Effector memory CD8-positive, alpha-beta T cell (primary cell): Measurements from ENCODE around the gene TMSB4X.
A peak's percentile ranks its signal among the peaks of the same experiment; 100 is the strongest.
"Not testable (repeated sequence)": the region's sequence is repeated elsewhere in the genome, so short reads cannot be mapped to it uniquely, and the experiment has no call there.

Experiments
- ATAC-seq: fragments of 150-1000 bp; cut with Tn5 transposase; replicated peaks from 2 replicates; pipeline ENCODE4 v1.10.0; 2021; ENCODE audit warnings: mild to moderate bottlenecking, moderate library complexity
- DNase-seq, 3 experiments: peaks; one replicate each; pipeline ENCODE4 v3.0.0; 2021
- H3K27ac Mint-ChIP-seq, 2 donors: one replicate each; pipeline ENCODE4 v1.8.0; 2022; ENCODE audit warnings: mild to moderate bottlenecking in 2 of 2, mixed read lengths in 2 of 2, moderate library complexity in 2 of 2
- H3K27me3 Mint-ChIP-seq, 2 donors: one replicate each; pipeline ENCODE4 v1.8.0; 2022; ENCODE audit warnings: mixed read lengths in 2 of 2
- H3K36me3 Mint-ChIP-seq: one replicate; pipeline ENCODE4 v1.8.0; 2022; ENCODE audit warnings: mild to moderate bottlenecking, moderate library complexity, mixed read lengths; ENCODE audit not compliant: insufficient read depth
- H3K4me1 Mint-ChIP-seq, 2 donors: one replicate each; pipeline ENCODE4 v1.8.0; 2022; ENCODE audit warnings: low read depth in 2 of 2, mixed read lengths in 2 of 2
- H3K4me3 Mint-ChIP-seq, 2 donors: one replicate each; pipeline ENCODE4 v1.8.0; 2022; ENCODE audit warnings: mild to moderate bottlenecking in 2 of 2, mixed read lengths in 2 of 2, moderate library complexity in 2 of 2
- H3K9me3 Mint-ChIP-seq, 2 donors: one replicate each; pipeline ENCODE4 v1.8.0; 2022; ENCODE audit warnings: mixed read lengths in 2 of 2

TMSB4X gene

DNA sequence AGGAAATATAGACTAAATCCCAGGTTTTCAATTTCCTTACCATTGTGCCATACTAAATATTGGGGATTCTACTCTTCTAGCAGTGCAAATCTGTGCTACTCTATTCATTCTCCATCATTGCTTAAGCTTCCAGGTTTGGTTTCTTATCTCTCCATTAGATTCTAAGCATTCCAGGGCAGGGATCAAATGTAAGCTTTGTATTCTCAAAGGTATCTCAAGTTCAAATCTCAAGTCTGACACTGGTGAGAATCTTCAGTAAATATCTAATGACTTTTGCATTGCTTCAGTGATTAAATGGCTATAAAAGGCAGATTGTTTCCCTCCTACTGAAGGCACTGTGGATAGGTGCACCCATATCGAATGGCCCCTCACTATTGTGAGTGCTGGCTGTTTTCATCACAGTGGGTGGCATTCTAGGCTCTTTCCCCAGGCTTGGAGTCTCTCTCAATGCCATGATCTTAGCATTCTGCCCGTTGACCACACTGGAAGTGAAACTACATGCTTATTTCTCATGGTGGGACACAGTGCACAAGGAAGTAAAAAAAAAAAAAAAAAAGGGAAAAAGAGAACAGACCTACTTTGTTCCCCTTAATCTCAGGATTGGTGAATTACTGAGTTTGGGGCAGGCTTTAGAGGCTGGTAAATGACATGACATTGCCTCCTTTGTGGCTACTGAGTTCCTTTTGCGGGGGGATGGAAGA, 40.8 kb downstream of the TMSB4X start:
- ATAC-seq (no peak), DNase-seq (no peak)
- Mint-ChIP-seq H3K4me3 (no peak overlapping the region), H3K27ac (no peak overlapping the region), H3K27me3 (no peaks in the 10 kb centered on the region), H3K36me3 (no peaks in the 10 kb centered on the region), H3K4me1 (peaks cover 9 to 16% of the 10 kb centered on the region in 2 donors), H3K9me3 (no peaks in the 10 kb centered on the region)

DNA sequence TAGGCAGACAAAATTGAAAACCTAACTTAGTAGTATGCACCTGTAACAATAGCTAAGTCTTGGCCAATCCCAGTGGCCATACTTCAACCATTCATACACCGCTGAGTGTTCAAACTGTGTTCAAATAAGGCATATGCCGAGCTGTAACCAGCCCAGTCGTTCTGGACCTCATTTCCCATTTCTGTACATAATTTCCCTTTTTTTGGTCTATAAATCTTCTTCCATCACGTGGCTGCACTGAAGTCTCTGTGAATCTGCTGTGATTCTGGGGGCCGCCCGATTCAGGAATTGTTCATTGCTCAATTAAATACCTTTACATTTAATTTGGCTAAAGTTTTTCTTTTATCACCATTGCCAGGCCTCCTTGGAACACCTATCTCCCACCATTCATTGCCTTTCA, 41.8 kb downstream of the TMSB4X start:
- not testable (repeated sequence) for H3K27ac Mint-ChIP-seq, H3K36me3 Mint-ChIP-seq, H3K27me3 Mint-ChIP-seq, DNase-seq, ATAC-seq, H3K9me3 Mint-ChIP-seq, H3K4me3 Mint-ChIP-seq
- peaks cover 9 to 16% of the 10 kb centered on the region in 2 donors for H3K4me1 Mint-ChIP-seq

DNA sequence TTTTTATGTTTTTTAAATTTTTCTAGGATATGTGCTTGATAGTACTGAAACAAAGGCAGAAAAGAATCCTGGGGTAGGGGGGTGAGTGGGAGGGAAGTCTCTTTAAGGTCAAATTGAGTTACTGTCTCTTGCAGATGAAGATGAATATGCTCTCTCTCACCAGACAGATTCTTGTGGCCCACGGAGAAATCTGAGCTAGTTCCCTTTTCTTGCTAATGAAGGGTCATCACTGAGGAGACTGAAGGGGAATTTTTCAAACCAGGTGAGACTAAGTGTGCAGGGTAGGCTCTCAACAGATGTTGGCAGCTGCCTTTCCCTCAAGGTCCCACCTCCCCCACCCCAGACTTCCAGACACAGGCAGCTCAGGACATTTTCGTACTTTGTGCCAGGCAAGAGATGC, 48.0 kb downstream of the TMSB4X start:
- ATAC-seq (no peak), DNase-seq (no peak)
- Mint-ChIP-seq H3K27ac (no peak overlapping the region), H3K36me3 (peaks cover 6% of the 10 kb centered on the region), H3K4me1 (peaks cover 21 to 31% of the 10 kb centered on the region in 2 donors), H3K4me3 (no peak overlapping the region), H3K9me3 (no peaks in the 10 kb centered on the region), H3K27me3 (no peaks in the 10 kb centered on the region)

DNA sequence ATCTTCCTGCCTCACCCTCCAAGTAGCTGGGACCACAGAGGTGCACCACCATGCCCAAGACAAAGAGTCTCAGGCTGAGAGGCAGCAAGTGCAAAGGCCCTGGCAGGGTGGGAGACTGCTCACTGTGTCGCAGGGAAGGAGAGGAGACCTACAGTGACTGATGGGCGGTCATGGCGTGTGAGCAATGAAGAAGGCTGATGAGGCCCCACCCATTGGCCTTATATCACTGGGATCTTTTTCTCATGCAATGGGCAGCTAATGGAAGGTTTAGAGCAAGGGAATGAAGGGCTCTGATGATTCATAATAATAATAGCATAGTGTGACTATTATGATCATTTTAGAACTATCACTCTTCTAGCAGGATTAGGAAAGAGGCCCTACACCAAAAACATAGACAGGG, 48.7 kb downstream of the TMSB4X start:
- Mint-ChIP-seq H3K9me3 (no peaks in the 10 kb centered on the region), H3K27ac (no peak overlapping the region), H3K4me3 (no peak overlapping the region), H3K36me3 (peaks cover 6% of the 10 kb centered on the region), H3K4me1 (peaks cover 21 to 37% of the 10 kb centered on the region in 2 donors), H3K27me3 (no peaks in the 10 kb centered on the region)
- no peak for ATAC-seq
- no peak for DNase-seq

DNA sequence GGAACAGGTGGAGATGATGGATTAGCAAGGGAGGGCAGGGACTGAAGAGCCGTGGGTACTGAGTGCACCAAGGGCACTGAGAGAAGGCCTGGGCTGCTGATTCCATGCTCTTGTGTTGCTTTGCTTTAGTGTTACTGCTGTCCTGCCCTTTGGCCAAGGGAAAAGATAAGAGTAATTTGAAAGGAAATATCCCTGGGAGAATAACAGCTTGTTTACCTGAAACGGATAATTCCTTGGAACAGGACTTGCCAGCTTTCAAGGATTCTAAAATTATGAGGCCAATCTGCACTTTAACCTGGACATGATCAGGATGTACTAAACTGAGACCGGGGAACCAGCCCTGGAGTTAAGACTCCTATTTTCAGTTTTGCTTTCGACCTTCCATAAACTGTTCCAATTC, 49.1 kb downstream of the TMSB4X start:
- H3K27me3 Mint-ChIP-seq, result no peaks in the 10 kb centered on the region
- no peak overlapping the region for H3K4me3 Mint-ChIP-seq
- H3K27ac Mint-ChIP-seq, result no peak overlapping the region
- no peak for ATAC-seq
- H3K9me3 Mint-ChIP-seq, result no peaks in the 10 kb centered on the region
- no peak for DNase-seq
- peaks cover 21 to 37% of the 10 kb centered on the region in 2 donors for H3K4me1 Mint-ChIP-seq
- H3K36me3 Mint-ChIP-seq, result peaks cover 6% of the 10 kb centered on the region

DNA sequence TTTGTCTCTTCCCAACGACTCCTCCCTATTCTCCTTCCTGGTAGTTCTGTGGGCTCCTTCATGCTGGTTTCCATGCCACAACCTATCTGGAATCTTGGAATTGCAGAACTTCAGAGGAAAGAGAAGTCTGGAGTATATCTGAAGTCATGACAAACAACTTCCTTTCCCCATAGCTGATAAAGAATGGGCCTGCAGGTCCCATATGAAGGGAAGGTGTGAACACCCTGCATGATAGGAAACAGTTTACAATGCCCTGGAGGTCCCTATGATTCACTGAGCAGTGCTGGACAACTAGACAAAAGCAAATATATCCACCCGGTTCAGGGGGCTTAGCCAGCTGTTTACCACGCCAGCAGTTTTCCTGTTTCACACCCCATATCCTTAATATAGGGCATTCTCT, 50.1 kb downstream of the TMSB4X start:
- H3K27me3 Mint-ChIP-seq, result no peaks in the 10 kb centered on the region
- H3K36me3 Mint-ChIP-seq, result peaks cover 6% of the 10 kb centered on the region
- peaks cover 24 to 40% of the 10 kb centered on the region in 2 donors for H3K4me1 Mint-ChIP-seq
- no peak for DNase-seq
- no peak for ATAC-seq
- H3K4me3 Mint-ChIP-seq, result peak overlapping the region in 1 of 2 donors; percentile 69
- peak overlapping the region; percentile 90 to 98 for H3K27ac Mint-ChIP-seq
- no peaks in the 10 kb centered on the region for H3K9me3 Mint-ChIP-seq
